NCI-H2227 (cell line): ENCODE results near the gene TELO2.

Experiments used
- DNase-seq: peaks from one replicate; lab custom pipeline; 2025; ENCODE audit not compliant: unreplicated experiment; lab: John Stamatoyannopoulos, UW

Gene TELO2

GRCh38 chr16:1511662-1512569 lies 18.8 kb downstream of the TELO2 start:
- DNase-seq, result no peak

GRCh38 chr16:1512774-1513173 lies 19.6 kb downstream of the TELO2 start:
- DNase-seq, result no peak

- no peak for DNase-seq
Measured at GRCh38 chr16:1514507-1514906, 21.3 kb downstream of the TELO2 start.

GRCh38 chr16:1518626-1519135 lies 25.5 kb downstream of the TELO2 start:
- DNase-seq, result no peak

- no peak for DNase-seq
Measured at GRCh38 chr16:1519831-1520230, 26.7 kb downstream of the TELO2 start.

- DNase-seq, result no peak
Measured at GRCh38 chr16:1520461-1520860, 27.3 kb downstream of the TELO2 start.

GRCh38 chr16:1523581-1524245 lies 30.6 kb downstream of the TELO2 start:
- DNase-seq, result no peak

- no peak for DNase-seq
Measured at GRCh38 chr16:1524366-1524765, 31.2 kb downstream of the TELO2 start.

- no peak for DNase-seq
Measured at GRCh38 chr16:1525871-1526607, 32.9 kb downstream of the TELO2 start.

- DNase-seq, result no peak
Measured at GRCh38 chr16:1526608-1527555, 33.7 kb downstream of the TELO2 start.

GRCh38 chr16:1527836-1528811 lies 35.0 kb downstream of the TELO2 start:
- no peak for DNase-seq

- no peak for DNase-seq
Measured at GRCh38 chr16:1528921-1529537, 35.9 kb downstream of the TELO2 start.

GRCh38 chr16:1530349-1530882 lies 37.3 kb downstream of the TELO2 start:
- DNase-seq, result no peak

- DNase-seq, result no peak
Measured at GRCh38 chr16:1530883-1531637, 37.9 kb downstream of the TELO2 start.

- DNase-seq, result no peak
Measured at GRCh38 chr16:1531638-1531910, 38.4 kb downstream of the TELO2 start.

- DNase-seq, result no peak
Measured at GRCh38 chr16:1532081-1532760, 39.1 kb downstream of the TELO2 start.

- DNase-seq, result no peak
Measured at GRCh38 chr16:1532771-1533170, 39.6 kb downstream of the TELO2 start.
